ENCODE measurements around the gene HOXB4. TPM values are rescaled to one million over a fixed set of nuclear protein-coding genes. Genes with fewer than 3 reads are reported as not detected.

The HOXB4 gene
- total and polyA plus RNA-seq, 10 of the 15 experiments (the other 5 are each of a cell fraction or from before 2014, with no cell fraction given), result 0.35 to 5.8 (median 3.0) TPM

DNA sequence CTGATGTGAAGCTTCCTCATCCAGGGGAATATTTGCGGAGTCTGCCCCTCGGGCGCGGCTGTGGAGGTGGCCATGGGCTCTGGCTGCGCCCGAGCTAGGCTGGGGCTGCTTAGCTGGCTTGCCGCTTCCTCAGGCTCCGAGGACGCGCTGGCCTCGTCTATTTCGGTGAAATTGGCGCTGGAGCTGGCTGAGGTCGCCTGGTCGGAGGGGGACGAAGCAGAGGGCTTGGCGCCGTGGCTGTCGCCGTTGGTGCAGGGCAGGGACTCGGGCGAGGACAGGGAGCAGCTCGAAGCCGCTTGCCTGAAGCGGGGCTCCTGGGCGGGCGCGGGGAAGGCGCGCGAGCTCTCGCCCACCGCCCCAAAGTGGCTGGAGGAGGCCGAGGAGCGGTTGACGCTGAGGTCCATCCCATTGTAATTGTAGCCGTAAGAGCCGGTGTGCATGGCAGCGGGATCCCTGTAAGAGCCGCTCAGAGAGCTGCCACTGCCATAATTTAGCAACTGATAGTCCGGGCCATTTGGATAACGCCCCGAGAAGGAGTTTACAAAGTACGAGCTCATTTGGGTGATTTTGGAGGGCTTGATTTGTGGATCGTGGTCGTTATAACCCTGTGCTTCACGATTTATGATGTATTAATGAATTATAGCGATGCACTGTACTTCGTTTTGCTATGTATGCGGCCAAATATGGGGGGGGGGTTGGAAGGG, 15.1 kb upstream of the HOXB4 start, which contains the start of gene HOXB5:
TSS of gene HOXB5 (minus strand) at position 654 of the 704 bp plus-strand sequence. CDS start at position 557, 97 bp downstream.
- H3K27me3 ChIP-seq (replicated peaks in 1 of 2; ENCODE audit: control insufficient read depth in 2 of 2, insufficient read depth in 2 of 2, low read length in 1 of 2), result peaks cover 5 to 26% of the 10 kb centered on the region in 2 experiments
- H3K36me3 ChIP-seq (ENCODE audit: control insufficient read depth in 2 of 2, insufficient read depth in 2 of 2, low read length in 1 of 2), result no peaks in the 10 kb centered on the region
- no peak within 1 kb of the TSS for H3K27ac ChIP-seq (ENCODE audit: control insufficient read depth, insufficient read depth)
- POLR2A ChIA-PET, result interaction anchor here (0.5 to 1.5 kb wide), 8 partner anchors 9 to 454 kb away, joined by 3 to 7 read pairs (median 3); no protein-coding TSS in a partner anchor
- H3K9ac ChIP-seq (ENCODE audit: control insufficient read depth, insufficient read depth, low read length), result no peak within 1 kb of the TSS
- H2AFZ ChIP-seq (ENCODE audit: control insufficient read depth, low read depth, low read length), result peak within 1 kb of the TSS; percentile 67
- no peaks in the 10 kb centered on the region for H3K9me3 ChIP-seq (replicated peaks; ENCODE audit: control insufficient read depth, insufficient read depth, low read length)
- no TSS peak for BruUV-seq (replicated peaks)
- CTCF ChIA-PET, result interaction anchor here (0.6 to 4.8 kb wide), 76 partner anchors 15 to 568 kb away, joined by 3 to 113 read pairs (median 4); partner anchors contain the start of genes HOXB7 and HOXB8
- no peak for TF ChIP-seq MAX (IDR thresholded peaks at IDR 0.05; ENCODE audit: low read depth, low read length)
- no peak for TF ChIP-seq ZBTB11 (CRISPR knock-in tag; IDR thresholded peaks at IDR 0.05)
- TF ChIP-seq GATAD2B (conservative IDR thresholded peaks at IDR 0.05; ENCODE audit: low read depth), result 0 out of 2 replicates have a peak, but pooled peaks have one; percentile 16
- peak; percentile 15; the same call in 1 of the 2 replicates for TF ChIP-seq LARP7 (IDR thresholded peaks at IDR 0.05)
- no peak for TF ChIP-seq POLR2A (IDR thresholded peaks at IDR 0.05; ENCODE audit: low read depth, low read length)
- 0 out of 2 replicates have a peak, but pooled peaks have one; percentile 2 for TF ChIP-seq IKZF1 (conservative IDR thresholded peaks at IDR 0.05)
- TF ChIP-seq NR2C2 (IDR thresholded peaks at IDR 0.05; ENCODE audit: borderline replicate concordance, control insufficient read depth, insufficient read length, low read depth), result no peak
- no peak for TF ChIP-seq YBX1 (IDR thresholded peaks at IDR 0.05)
- no peak for TF ChIP-seq ASH2L (IDR thresholded peaks at IDR 0.05; ENCODE audit: borderline replicate concordance, low read depth)
- TF ChIP-seq BMI1 (IDR thresholded peaks at IDR 0.05; ENCODE audit: borderline replicate concordance), result no peak
- TF ChIP-seq ZSCAN29 (IDR thresholded peaks at IDR 0.05), result no peak
- no peak for TF ChIP-seq IRF4 (IDR thresholded peaks at IDR 0.05; ENCODE audit: low read depth, low read length)
- TF ChIP-seq JUNB (IDR thresholded peaks at IDR 0.05), result no peak
- no peak for TF ChIP-seq NFXL1 (IDR thresholded peaks at IDR 0.05; ENCODE audit: borderline replicate concordance)
- TF ChIP-seq, protein P1, sequence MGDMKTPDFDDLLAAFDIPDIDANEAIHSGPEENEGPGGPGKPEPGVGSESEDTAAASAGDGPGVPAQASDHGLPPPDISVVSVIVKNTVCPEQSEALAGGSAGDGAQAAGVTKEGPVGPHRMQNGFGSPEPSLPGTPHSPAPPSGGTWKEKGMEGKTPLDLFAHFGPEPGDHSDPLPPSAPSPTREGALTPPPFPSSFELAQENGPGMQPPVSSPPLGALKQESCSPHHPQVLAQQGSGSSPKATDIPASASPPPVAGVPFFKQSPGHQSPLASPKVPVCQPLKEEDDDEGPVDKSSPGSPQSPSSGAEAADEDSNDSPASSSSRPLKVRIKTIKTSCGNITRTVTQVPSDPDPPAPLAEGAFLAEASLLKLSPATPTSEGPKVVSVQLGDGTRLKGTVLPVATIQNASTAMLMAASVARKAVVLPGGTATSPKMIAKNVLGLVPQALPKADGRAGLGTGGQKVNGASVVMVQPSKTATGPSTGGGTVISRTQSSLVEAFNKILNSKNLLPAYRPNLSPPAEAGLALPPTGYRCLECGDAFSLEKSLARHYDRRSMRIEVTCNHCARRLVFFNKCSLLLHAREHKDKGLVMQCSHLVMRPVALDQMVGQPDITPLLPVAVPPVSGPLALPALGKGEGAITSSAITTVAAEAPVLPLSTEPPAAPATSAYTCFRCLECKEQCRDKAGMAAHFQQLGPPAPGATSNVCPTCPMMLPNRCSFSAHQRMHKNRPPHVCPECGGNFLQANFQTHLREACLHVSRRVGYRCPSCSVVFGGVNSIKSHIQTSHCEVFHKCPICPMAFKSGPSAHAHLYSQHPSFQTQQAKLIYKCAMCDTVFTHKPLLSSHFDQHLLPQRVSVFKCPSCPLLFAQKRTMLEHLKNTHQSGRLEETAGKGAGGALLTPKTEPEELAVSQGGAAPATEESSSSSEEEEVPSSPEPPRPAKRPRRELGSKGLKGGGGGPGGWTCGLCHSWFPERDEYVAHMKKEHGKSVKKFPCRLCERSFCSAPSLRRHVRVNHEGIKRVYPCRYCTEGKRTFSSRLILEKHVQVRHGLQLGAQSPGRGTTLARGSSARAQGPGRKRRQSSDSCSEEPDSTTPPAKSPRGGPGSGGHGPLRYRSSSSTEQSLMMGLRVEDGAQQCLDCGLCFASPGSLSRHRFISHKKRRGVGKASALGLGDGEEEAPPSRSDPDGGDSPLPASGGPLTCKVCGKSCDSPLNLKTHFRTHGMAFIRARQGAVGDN (IDR thresholded peaks at IDR 0.05), result no peak
- RAD21 ChIA-PET (ENCODE audit: unreplicated experiment), result interaction anchor here (0.6 to 3.8 kb wide), 58 partner anchors 8 to 581 kb away, joined by 3 to 35 read pairs (median 4); no protein-coding TSS in a partner anchor
- SMC1A ChIA-PET (ENCODE audit: uncharacterized antibody, unreplicated experiment), result interaction anchor here (0.8 to 4.3 kb wide), 42 partner anchors 8 to 517 kb away, joined by 3 to 47 read pairs (median 4); partner anchors contain the start of gene HOXB8
- H3K4me1 ChIP-seq (ENCODE audit: control insufficient read depth, insufficient read depth, low read length), result peaks cover 10% of the 10 kb centered on the region
- H4K20me1 ChIP-seq (ENCODE audit: control insufficient read depth, insufficient read depth), result no peaks in the 10 kb centered on the region
- H3K4me3 ChIP-seq, result peak within 1 kb of the TSS; percentile 74
- H3K79me2 ChIP-seq (ENCODE audit: control insufficient read depth, insufficient read depth, low read length), result no peaks in the 10 kb centered on the region
- H3K4me2 ChIP-seq (ENCODE audit: control insufficient read depth, insufficient read depth), result peak within 1 kb of the TSS; percentile 98
- no peak for DNase-seq (ENCODE audit: low read depth, low spot score)
- WGBS (ENCODE audit: insufficient coverage, insufficient replicate concordance, low lambda C conversion rate, missing lambda C conversion rate), result 6% methylated on average over 49 of the region's 50 CpGs
- intact Hi-C loops (cut with micrococcal nuclease; ENCODE audit: unreplicated experiment), result loop anchor here (1.0 kb wide), 1 partner anchor 332 kb away; no protein-coding TSS in a partner anchor
- FAIRE-seq, result no peak
- in situ Hi-C loops (cut with MboI), result no loop called here
- ATAC-seq, result peak; percentile 25

Data from GM12878 (cell line).